Panc1 (cell line): Measurements from ENCODE around the gene MYH7B. TPM values are rescaled to one million over a fixed set of nuclear protein-coding genes. Genes with fewer than 3 reads are reported as not detected.
A peak's percentile ranks its signal among the peaks of the same experiment; 100 is the strongest.

ENCODE experiments used
- ATAC-seq: fragments of 200-7000 bp; cut with Tn5 transposase; 2 replicates; pipeline ENCODE4 v1.9.1; 2020; ENCODE audit warnings: mild to moderate bottlenecking, moderate library complexity
- Bru-seq: library from RNA; stranded (reverse); fragments of 400-500 nt; gene quantifications from one replicate; lab custom pipeline; 2021; lab: Mats Ljungman, UMichigan
- BruChase-seq, 2 experiments: library from RNA; stranded (reverse); fragments of 400-500 nt; gene quantifications; one replicate each; lab custom pipeline; 2021; lab: Mats Ljungman, UMichigan
- BruUV-seq: library from RNA; stranded (reverse); fragments of 400-500 nt; replicated peaks from 2 replicates; lab custom pipeline; 2021; lab: Mats Ljungman, UMichigan
- CTCF ChIA-PET: fragments of 300-600 bp; sonication (Branson Sonifier 250); formaldehyde crosslinking; loops from one replicate; lab custom pipeline; 2022; ENCODE audit warnings: antibody characterized with exemption; lab: Charles Lee
- POLR2A ChIA-PET: fragments of 300-600 bp; sonication (Branson Sonifier 250); formaldehyde crosslinking; loops from one replicate; lab custom pipeline; 2022; ENCODE audit warnings: antibody characterized with exemption; lab: Charles Lee
- DNase-seq: peaks from one replicate; pipeline ENCODE4 v3.0.0-alpha.2; 2010; ENCODE audit warnings: low read depth, low spot score
- H3K27ac ChIP-seq: 2 replicates; pipeline ENCODE4 v1.5.1; 2011; ENCODE audit warnings: mild to moderate bottlenecking, low read length, inconsistent platforms
- H3K27me3 ChIP-seq: fragments of 200-500 bp; sonication (Bioruptor generic); 2 replicates; pipeline ENCODE4 v1.6.0; 2014; ENCODE audit warnings: low read length, inconsistent platforms; ENCODE audit not compliant: control insufficient read depth, insufficient read depth
- H3K36me3 ChIP-seq: fragments of 200-500 bp; sonication (Bioruptor generic); 2 replicates; pipeline ENCODE4 v1.5.1; 2014; ENCODE audit warnings: inconsistent platforms, mild to moderate bottlenecking, low read length, moderate library complexity; ENCODE audit not compliant: control insufficient read depth, insufficient read depth
- H3K4me1 ChIP-seq: 2 replicates; pipeline ENCODE4 v1.5.1; 2011; ENCODE audit warnings: inconsistent platforms, mild to moderate bottlenecking, low read length, moderate library complexity; ENCODE audit not compliant: control insufficient read depth, insufficient read depth
- H3K4me3 ChIP-seq, 2 experiments: 2 replicates each; pipeline ENCODE4 v1.5.1; 2011 to 2012; ENCODE audit warnings: low read depth in 2 of 2, low read length in 2 of 2, mild to moderate bottlenecking in 2 of 2, inconsistent platforms in 1 of 2, moderate library complexity in 1 of 2
- H3K9me3 ChIP-seq: fragments of 200-500 bp; sonication (Bioruptor generic); 2 replicates; pipeline ENCODE4 v1.5.1; 2014; ENCODE audit warnings: low read depth, mild to moderate bottlenecking, inconsistent platforms, low read length, moderate library complexity; ENCODE audit not compliant: control insufficient read depth, insufficient read depth
- CTCF ChIP-seq: fragments of 450-650 bp; IDR thresholded peaks from 2 replicates; pipeline ENCODE4 v1.5.1; 2017; ENCODE audit warnings: mild to moderate bottlenecking
- POLR2AphosphoS5 ChIP-seq: IDR thresholded peaks from 2 replicates; pipeline ENCODE4 v1.6.1; 2012; ENCODE audit warnings: mild to moderate bottlenecking, low read depth, low read length, moderate library complexity
- REST ChIP-seq, 2 experiments: IDR thresholded peaks; 2 replicates each; pipeline ENCODE4 v1.6.1; 2011 to 2012; ENCODE audit warnings: low read depth in 2 of 2, control low read depth in 1 of 2, low read length in 1 of 2, mild to moderate bottlenecking in 1 of 2, moderate library complexity in 1 of 2; ENCODE audit not compliant: insufficient read depth in 1 of 2
- SIN3A ChIP-seq: IDR thresholded peaks from 2 replicates; pipeline ENCODE4 v1.6.1; 2012; ENCODE audit warnings: low read depth, mild to moderate bottlenecking, low read length, moderate library complexity, borderline replicate concordance; ENCODE audit not compliant: insufficient read depth
- TCF7L2 ChIP-seq: IDR thresholded peaks from 2 replicates; pipeline ENCODE4 v1.6.1; 2011; ENCODE audit warnings: mild to moderate bottlenecking, low read depth, low read length, inconsistent platforms
- in situ Hi-C: cut with HindIII; loops from 2 replicates; pipeline ENCODE4 v1.10.0; 2016; ENCODE audit warnings: low sequenced_read_pairs, low pct_unique_long_range_greater_than_20kb
- intact Hi-C: fragments of 100-400 bp; cut with micrococcal nuclease; formaldehyde crosslinking; loops from one replicate; pipeline ENCODE4 v1.10.0; 2022; ENCODE audit not compliant: unreplicated experiment
- long read RNA-seq: library from polyadenylated mRNA; unstranded; transcript quantifications from one replicate; pipeline ENCODE4 v2.0.0, GENCODE V29; 2021; ENCODE audit not compliant: unreplicated experiment
- polyA plus RNA-seq: library from polyadenylated mRNA; unstranded; fragments of >200 nt; gene quantifications from one replicate; pipeline ENCODE4 v1.2.1, GENCODE V29; 2012; ENCODE audit warnings: missing spikeins; ENCODE audit not compliant: insufficient read length
- total RNA-seq: library from RNA; stranded (reverse); gene quantifications from one replicate; pipeline ENCODE4 v1.2.1, GENCODE V29; 2021; ENCODE audit not compliant: unreplicated experiment

MYH7B gene
- total RNA-seq: 0.59 TPM
- polyA plus RNA-seq: 1.2 TPM
- percentile 21 among the genes with signal in this experiment for Bru-seq, nascent RNA
- BruChase-seq, experiment 1, labeled RNA remaining after a 2-hour chase: percentile 27 among the genes with signal in this experiment
- BruChase-seq, experiment 2, labeled RNA remaining after a 6-hour chase: percentile 27 among the genes with signal in this experiment
- long read RNA-seq, partial matches to known transcripts: 1 of 1 reads
- long read RNA-seq, other reads (novel, unspliced or antisense): 0 of 1 reads

- peak within 1 kb of the TSS; percentile 69 to 92 for H3K4me3 ChIP-seq
- ChIA-PET CTCF (interaction anchor here (1.0 kb wide), 1 partner anchor 81 kb away, joined by 9 read pairs; no protein-coding TSS in a partner anchor), POLR2A (interaction anchor here (0.6 kb wide), 2 partner anchors 328 to 329 kb away, joined by 4 to 5 read pairs; partner anchors contain the start of gene EIF6)
- peak in 1 of 2 experiments; percentile 50; a peak in 1 of 4 replicates for TF ChIP-seq REST (IDR thresholded peaks at IDR 0.05; ENCODE audit: insufficient read depth in 1 of 2, low read depth in 2 of 2, low read length in 1 of 2)
- TF ChIP-seq SIN3A: no peak
- peak; percentile 70 for TF ChIP-seq CTCF
- TF ChIP-seq POLR2AphosphoS5: peak; percentile 87
- TF ChIP-seq TCF7L2: peak; percentile 84
- H3K36me3 ChIP-seq: 0 out of 2 replicates have a peak, but pooled peaks cover 2% of the 10 kb centered on the region
- BruUV-seq: TSS peak; percentile 86
- H3K27ac ChIP-seq: peak within 1 kb of the TSS; percentile 93
- intact Hi-C loops: no loop called here
- in situ Hi-C loops: no loop called here
- peaks cover 11% of the 10 kb centered on the region for H3K4me1 ChIP-seq
- H3K9me3 ChIP-seq: no peaks in the 10 kb centered on the region
- H3K27me3 ChIP-seq: no peaks in the 10 kb centered on the region
- peak; percentile 97 for ATAC-seq
- peak; percentile 73 for DNase-seq
Measured at GRCh38 chr20:34955231-34956040, at the start of gene MYH7B, which contains the start of gene GSS. Gene MYH7B (plus strand): TSS chr20:34955868. CDS start chr20:34978006, 22,138 bp downstream. Gene GSS (minus strand): TSS chr20:34955806. CDS start chr20:34951852, 3,954 bp downstream.

GRCh38 chr20:34907616-34908469, 47.8 kb upstream of the MYH7B start:
- H3K27ac ChIP-seq: peak overlapping the region; percentile 32
- H3K36me3 ChIP-seq: no peaks in the 10 kb centered on the region
- DNase-seq (peak; percentile 76), ATAC-seq (peak; percentile 94)
- ChIA-PET CTCF (no interaction called here), POLR2A (no interaction called here)
- BruUV-seq: no TSS peak
- no peaks in the 10 kb centered on the region for H3K9me3 ChIP-seq
- peaks cover 8% of the 10 kb centered on the region for H3K4me1 ChIP-seq
- H3K4me3 ChIP-seq: peak overlapping the region in 1 of 2 experiments; percentile 0; a peak in 1 of 4 replicates
- intact Hi-C loops (no loop called here), in situ Hi-C loops (no loop called here)
- TF ChIP-seq CTCF (no peak), SIN3A (no peak), REST (IDR thresholded peaks at IDR 0.05; ENCODE audit: insufficient read depth in 1 of 2, low read depth in 2 of 2, low read length in 1 of 2) (no peak), POLR2AphosphoS5 (no peak), TCF7L2 (no peak)
- H3K27me3 ChIP-seq: no peaks in the 10 kb centered on the region
